Activated naive CD4-positive, alpha-beta T cell treated with anti-CD3 and anti-CD28 coated beads, Interleukin-2, amount 50 U/mL, for 24 hours (primary cell): ENCODE results near the gene AGBL1.
"Not testable (repeated sequence)": the region's sequence is repeated elsewhere in the genome, so short reads cannot be mapped to it uniquely, and the experiment has no call there.

Experiments used
- H3K27ac Mint-ChIP-seq: one replicate; pipeline ENCODE4 v1.8.0; 2021; ENCODE audit warnings: mild to moderate bottlenecking, mixed read lengths
- H3K27me3 Mint-ChIP-seq: one replicate; pipeline ENCODE4 v1.8.0; 2021; ENCODE audit warnings: mixed read lengths
- H3K36me3 Mint-ChIP-seq: one replicate; pipeline ENCODE4 v1.8.0; 2021; ENCODE audit warnings: mixed read lengths
- H3K4me1 Mint-ChIP-seq: one replicate; pipeline ENCODE4 v1.8.0; 2021; ENCODE audit warnings: mixed read lengths
- H3K4me3 Mint-ChIP-seq: one replicate; pipeline ENCODE4 v1.8.0; 2021; ENCODE audit warnings: mild to moderate bottlenecking, mixed read lengths
- H3K9me3 Mint-ChIP-seq: one replicate; pipeline ENCODE4 v1.8.0; 2021; ENCODE audit warnings: mixed read lengths

The AGBL1 gene

GRCh38 chr15:86863226-86863915, 783.7 kb downstream of the AGBL1 start:
- H3K9me3 Mint-ChIP-seq: no peaks in the 10 kb centered on the region
- no peaks in the 10 kb centered on the region for H3K4me1 Mint-ChIP-seq
- no peak overlapping the region for H3K27ac Mint-ChIP-seq
- H3K27me3 Mint-ChIP-seq: peaks cover 2% of the 10 kb centered on the region
- no peak overlapping the region for H3K4me3 Mint-ChIP-seq
- H3K36me3 Mint-ChIP-seq: no peaks in the 10 kb centered on the region

- no peak overlapping the region for H3K27ac Mint-ChIP-seq
- H3K36me3 Mint-ChIP-seq: no peaks in the 10 kb centered on the region
- peaks cover 2% of the 10 kb centered on the region for H3K27me3 Mint-ChIP-seq
- no peaks in the 10 kb centered on the region for H3K4me1 Mint-ChIP-seq
- H3K9me3 Mint-ChIP-seq: no peaks in the 10 kb centered on the region
- no peak overlapping the region for H3K4me3 Mint-ChIP-seq
These were observed 786.2 kb downstream of the AGBL1 start for GRCh38 chr15:86865920-86866319.

DNA sequence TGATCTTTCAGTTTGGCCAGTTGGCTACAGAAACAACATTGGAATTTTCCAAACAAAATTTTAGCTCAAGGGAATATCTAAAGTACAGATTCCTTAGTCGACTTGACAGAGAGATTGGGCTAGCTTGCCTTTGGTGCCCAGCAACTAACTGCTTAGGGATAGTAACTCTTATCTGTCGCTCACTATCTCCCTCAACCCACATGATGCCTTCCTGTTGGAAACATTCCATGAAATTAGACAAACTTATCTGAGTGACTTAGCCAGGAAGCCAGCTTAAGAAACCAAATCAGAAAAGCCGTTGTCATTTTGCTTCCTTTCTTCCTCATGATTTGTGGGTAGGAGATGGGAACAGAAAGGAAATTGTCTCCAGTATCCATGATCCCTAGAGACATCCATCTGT, 791.2 kb downstream of the AGBL1 start:
- Mint-ChIP-seq H3K36me3 (no peaks in the 10 kb centered on the region), H3K27ac (no peak overlapping the region), H3K9me3 (no peaks in the 10 kb centered on the region), H3K4me1 (no peaks in the 10 kb centered on the region), H3K4me3 (no peak overlapping the region), H3K27me3 (peaks cover 1% of the 10 kb centered on the region)

DNA sequence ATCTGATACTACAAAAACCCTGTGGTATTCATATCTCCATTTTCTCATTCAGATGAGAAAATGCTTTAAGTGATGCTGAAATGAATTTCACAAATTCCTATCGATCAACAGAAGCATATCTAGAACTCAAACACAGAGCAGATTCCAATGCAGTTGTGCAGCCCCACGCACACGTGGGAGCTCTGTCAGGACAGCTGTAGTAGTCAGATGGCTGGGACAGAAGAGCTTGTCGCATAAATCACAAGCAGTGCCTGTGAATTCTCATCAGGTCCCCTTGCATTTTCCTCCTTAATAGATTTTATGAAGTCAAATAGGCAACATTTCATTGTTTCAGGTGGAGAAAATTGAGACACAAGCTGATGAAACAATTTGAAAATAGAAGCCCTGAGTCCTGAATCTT, 792.3 kb downstream of the AGBL1 start:
- Mint-ChIP-seq H3K36me3 (no peaks in the 10 kb centered on the region), H3K4me1 (no peaks in the 10 kb centered on the region), H3K9me3 (no peaks in the 10 kb centered on the region), H3K27me3 (peaks cover 1% of the 10 kb centered on the region), H3K27ac (no peak overlapping the region), H3K4me3 (no peak overlapping the region)

DNA sequence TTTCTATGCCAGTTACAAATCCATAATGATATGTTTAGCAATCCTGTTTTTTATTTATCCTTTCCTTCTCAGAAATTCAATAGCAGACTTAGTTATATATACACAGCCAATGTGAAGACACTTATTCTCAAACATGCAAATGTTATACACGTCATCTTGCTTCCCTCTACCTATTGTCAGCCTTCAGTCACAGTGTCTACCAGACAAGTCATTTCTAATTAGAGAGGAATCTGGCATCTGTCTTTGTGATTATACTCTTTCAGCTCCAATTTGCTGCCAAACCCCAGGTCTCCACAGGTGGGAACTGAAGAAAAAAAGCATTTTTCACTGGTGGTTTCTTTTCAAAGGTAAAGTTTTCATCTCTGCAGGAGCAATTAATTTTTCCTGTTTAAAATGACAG, 793.1 kb downstream of the AGBL1 start:
- Mint-ChIP-seq H3K27me3 (peaks cover 1% of the 10 kb centered on the region), H3K4me1 (no peaks in the 10 kb centered on the region), H3K4me3 (no peak overlapping the region), H3K27ac (no peak overlapping the region), H3K9me3 (no peaks in the 10 kb centered on the region), H3K36me3 (no peaks in the 10 kb centered on the region)

- no peaks in the 10 kb centered on the region for H3K36me3 Mint-ChIP-seq
- H3K27ac Mint-ChIP-seq: no peak overlapping the region
- no peaks in the 10 kb centered on the region for H3K4me1 Mint-ChIP-seq
- no peaks in the 10 kb centered on the region for H3K9me3 Mint-ChIP-seq
- H3K4me3 Mint-ChIP-seq: no peak overlapping the region
- H3K27me3 Mint-ChIP-seq: peaks cover 1% of the 10 kb centered on the region
These were observed 795.4 kb downstream of the AGBL1 start for GRCh38 chr15:86875067-86875466.

DNA sequence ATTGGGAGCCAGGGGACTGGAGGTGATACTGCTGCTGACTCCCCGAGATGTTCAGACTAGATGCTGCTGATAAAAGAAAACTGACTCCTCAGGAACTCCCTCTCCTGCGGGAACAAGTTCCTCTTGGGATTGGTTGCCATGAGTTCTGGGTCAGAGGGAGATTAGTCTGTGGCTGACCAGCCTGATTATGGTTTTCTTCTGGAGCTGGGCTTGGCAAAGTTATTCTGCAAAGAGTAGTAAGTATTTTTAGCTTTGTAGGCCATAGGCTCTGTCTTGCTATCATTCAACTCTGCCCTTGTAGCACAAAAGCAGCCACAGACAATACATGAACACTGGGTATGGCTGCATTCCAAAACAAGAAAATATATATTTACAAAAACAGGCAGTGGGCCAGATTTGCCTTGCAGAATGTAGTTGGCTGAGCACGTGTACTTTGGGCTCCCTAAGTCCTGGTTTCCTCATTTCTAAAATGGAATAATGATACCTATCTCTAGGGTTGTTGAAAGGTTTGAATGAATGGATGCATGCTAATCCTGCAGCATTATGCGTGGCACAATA, 796.8 kb downstream of the AGBL1 start:
- no peak overlapping the region for H3K27ac Mint-ChIP-seq
- no peaks in the 10 kb centered on the region for H3K9me3 Mint-ChIP-seq
- H3K27me3 Mint-ChIP-seq: peaks cover 1% of the 10 kb centered on the region
- no peaks in the 10 kb centered on the region for H3K4me1 Mint-ChIP-seq
- no peaks in the 10 kb centered on the region for H3K36me3 Mint-ChIP-seq
- H3K4me3 Mint-ChIP-seq: no peak overlapping the region

GRCh38 chr15:86877171-86877631, 797.5 kb downstream of the AGBL1 start:
- no peaks in the 10 kb centered on the region for H3K36me3 Mint-ChIP-seq
- H3K27ac Mint-ChIP-seq: no peak overlapping the region
- peaks cover 3% of the 10 kb centered on the region for H3K27me3 Mint-ChIP-seq
- H3K4me3 Mint-ChIP-seq: no peak overlapping the region
- no peaks in the 10 kb centered on the region for H3K9me3 Mint-ChIP-seq
- H3K4me1 Mint-ChIP-seq: no peaks in the 10 kb centered on the region

DNA sequence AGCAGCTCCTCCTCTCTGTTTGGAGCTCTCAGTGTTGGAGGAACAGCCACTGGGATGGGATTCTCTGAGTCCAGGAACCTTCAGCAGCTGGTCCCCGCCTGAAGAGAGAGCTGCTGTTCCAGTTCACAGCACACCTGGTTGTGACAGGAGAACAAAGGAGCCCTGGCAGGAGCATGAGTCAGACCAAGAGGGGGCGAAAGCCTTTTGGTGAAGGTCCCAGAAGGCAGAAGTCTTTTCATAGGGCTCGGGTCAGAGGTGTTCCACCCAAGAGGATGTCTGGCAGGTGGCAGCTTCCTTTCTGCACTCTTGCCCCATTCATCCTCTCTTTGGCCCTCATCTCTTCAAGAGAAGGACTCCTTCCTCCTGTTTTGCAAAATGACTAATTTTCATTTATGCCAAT, 799.2 kb downstream of the AGBL1 start:
- H3K4me3 Mint-ChIP-seq, H3K27ac Mint-ChIP-seq, H3K36me3 Mint-ChIP-seq, H3K27me3 Mint-ChIP-seq, H3K4me1 Mint-ChIP-seq, H3K9me3 Mint-ChIP-seq: not testable (repeated sequence)

DNA sequence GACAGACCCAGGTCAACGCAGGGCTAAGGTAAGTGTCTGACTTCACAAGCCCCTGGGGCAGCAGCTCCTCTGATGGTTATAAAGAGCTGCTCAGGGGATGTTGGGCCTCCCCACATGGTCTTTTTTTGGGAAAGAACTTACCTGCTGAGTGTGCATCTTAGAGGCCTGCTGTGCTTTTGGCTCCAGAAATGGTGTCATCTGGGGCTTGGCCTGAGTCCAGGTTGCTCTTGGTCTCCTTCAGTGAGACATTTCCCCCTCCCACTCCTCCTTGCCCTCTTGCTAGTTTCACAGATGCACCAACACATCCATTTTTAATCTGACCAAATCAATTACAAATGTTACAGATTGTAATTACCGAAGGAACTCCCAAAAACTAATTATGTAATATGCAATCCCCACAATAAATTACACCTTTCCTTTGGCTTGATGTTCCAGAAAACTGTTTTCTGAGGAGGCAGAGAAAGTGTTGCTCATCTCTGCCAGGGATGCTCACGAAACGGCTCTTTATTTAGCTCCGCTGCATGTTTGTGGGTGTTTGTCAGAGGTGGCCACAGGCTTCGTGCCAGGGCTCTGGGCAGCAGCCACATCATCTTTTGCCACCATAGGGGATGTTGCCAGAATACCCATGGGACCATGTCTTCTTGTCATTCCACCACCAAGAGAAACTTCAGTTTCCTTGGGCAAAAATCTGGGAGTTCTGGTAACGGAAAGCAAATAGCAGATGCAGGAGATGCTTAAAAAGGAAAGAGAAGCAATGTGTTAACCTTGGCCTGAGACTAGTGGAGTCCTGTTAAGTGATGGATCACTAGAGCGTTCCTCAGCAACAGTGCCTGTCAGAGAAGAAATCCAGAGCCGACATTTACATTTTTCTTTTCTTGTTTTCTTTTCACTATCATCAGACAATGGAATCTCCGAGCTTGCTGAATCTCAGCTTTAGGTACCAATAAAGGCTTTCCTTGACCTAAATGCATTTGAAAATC, 799.9 kb downstream of the AGBL1 start:
- H3K9me3 Mint-ChIP-seq: no peaks in the 10 kb centered on the region
- H3K27ac Mint-ChIP-seq: no peak overlapping the region
- no peaks in the 10 kb centered on the region for H3K36me3 Mint-ChIP-seq
- H3K4me3 Mint-ChIP-seq: no peak overlapping the region
- H3K4me1 Mint-ChIP-seq: no peaks in the 10 kb centered on the region
- peaks cover 3% of the 10 kb centered on the region for H3K27me3 Mint-ChIP-seq

- peaks cover 4% of the 10 kb centered on the region for H3K27me3 Mint-ChIP-seq
These were observed 805.9 kb downstream of the AGBL1 start for GRCh38 chr15:86885616-86886015.

GRCh38 chr15:86892774-86893449, 813.2 kb downstream of the AGBL1 start:
- Mint-ChIP-seq H3K27me3 (peaks cover 4% of the 10 kb centered on the region), H3K36me3 (no peaks in the 10 kb centered on the region), H3K4me1 (no peaks in the 10 kb centered on the region), H3K4me3 (no peak overlapping the region), H3K9me3 (peaks cover 5% of the 10 kb centered on the region), H3K27ac (no peak overlapping the region)

More at GRCh38 chr15:86885616-86886015, 805.9 kb downstream of the AGBL1 start:
- no peaks in the 10 kb centered on the region for H3K9me3 Mint-ChIP-seq
- H3K27ac Mint-ChIP-seq: no peak overlapping the region
- no peaks in the 10 kb centered on the region for H3K36me3 Mint-ChIP-seq
- H3K4me1 Mint-ChIP-seq: no peaks in the 10 kb centered on the region
- H3K4me3 Mint-ChIP-seq: no peak overlapping the region

GRCh38 chr15:86894269-86894668, 814.6 kb downstream of the AGBL1 start:
- H3K27ac Mint-ChIP-seq: no peak overlapping the region
- peaks cover 10% of the 10 kb centered on the region for H3K27me3 Mint-ChIP-seq
- H3K36me3 Mint-ChIP-seq: no peaks in the 10 kb centered on the region
- no peaks in the 10 kb centered on the region for H3K4me1 Mint-ChIP-seq
- no peak overlapping the region for H3K4me3 Mint-ChIP-seq
- H3K9me3 Mint-ChIP-seq: peaks cover 9% of the 10 kb centered on the region

DNA sequence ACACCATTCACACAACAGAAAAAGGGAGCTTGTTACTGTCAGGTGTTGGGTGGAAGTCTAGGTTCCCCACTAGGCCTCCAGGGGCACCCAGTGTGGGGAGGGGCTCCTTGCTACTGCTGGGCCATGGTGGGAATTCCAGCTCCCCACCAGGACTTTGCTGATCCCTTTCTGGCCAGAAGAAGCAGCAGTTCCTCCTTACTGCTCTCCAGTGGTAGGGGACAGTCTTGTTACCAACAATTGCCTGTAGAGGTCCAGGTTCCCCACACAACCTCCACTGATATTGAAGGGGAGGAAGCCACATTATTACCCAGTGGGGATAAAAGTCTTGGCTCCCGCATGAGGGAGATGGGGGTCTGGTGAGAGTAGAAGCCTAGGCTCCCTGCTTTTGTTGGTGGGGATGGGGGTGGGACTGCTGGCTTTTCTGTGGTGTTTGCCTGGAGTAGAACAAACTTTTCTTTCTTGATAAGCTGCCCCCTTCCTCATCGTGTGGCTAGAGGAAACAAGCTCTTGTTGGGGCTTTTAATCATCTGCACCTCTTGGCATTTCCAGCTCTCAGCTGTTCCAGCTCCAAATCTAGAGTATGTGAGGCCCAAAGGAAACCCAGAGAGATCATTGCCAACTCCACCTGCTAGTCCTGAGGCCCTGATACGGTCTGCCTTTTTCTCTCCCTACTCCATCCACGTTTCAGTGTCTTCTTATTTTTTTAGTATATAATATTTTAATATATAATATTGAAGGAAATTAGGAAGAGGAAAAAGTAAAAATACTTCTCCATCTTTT, 824.2 kb downstream of the AGBL1 start:
- Mint-ChIP-seq H3K27ac (no peak overlapping the region), H3K4me1 (no peaks in the 10 kb centered on the region), H3K9me3 (no peaks in the 10 kb centered on the region), H3K4me3 (no peak overlapping the region), H3K36me3 (no peaks in the 10 kb centered on the region), H3K27me3 (peaks cover 19% of the 10 kb centered on the region)
